HG03196 (cell line): ENCODE data around the gene PRR20G.
"Not testable (repeated sequence)": the region's sequence is repeated elsewhere in the genome, so short reads cannot be mapped to it uniquely, and the experiment has no call there.

Source experiments
- ATAC-seq: cut with Tn5 transposase; IDR thresholded peaks from one replicate; pipeline ENCODE4 v1.9.1; 2021; ENCODE audit not compliant: unreplicated experiment

PRR20G gene

GRCh38 chr3:127304121-127304744 is 16.4 kb upstream of the PRR20G start:
- ATAC-seq = no peak

DNA sequence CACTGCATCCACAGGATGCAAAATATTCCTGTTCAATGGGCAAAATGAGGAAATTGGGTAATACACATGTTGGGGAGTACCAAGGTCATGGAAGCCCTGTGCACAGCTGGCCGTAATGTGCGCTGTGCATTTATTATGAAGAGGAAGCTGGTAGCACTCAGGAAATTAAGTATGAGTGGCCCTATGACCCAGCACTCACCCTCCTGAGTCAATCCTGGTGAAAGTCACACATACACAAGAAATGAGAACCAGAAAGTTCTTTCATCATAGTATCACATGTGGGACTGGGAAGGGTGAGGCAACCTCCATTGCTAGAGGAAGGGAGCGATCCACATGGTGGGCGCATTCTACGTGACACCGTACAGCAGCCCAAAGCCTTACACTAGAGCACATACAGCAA is 11.4 kb upstream of the PRR20G start:
- no peak for ATAC-seq

DNA sequence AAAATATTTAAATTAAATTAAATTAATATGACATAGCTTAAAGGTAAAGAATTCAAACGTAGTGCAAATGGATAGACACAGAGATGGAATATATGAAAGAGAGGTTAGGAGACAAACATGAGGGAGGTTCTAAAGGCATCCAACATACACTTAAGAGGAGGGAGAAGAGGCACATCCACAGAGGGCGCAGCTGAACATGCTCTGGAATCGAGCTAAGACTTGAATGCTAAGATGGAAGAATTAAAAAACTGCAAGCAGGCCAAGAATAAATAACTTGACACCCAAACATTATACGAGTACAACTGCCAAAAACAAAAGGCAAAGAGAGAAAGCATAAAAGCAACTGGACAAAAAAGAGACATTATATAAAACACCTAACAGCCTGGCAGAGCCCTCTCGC is 9.1 kb upstream of the PRR20G start:
- ATAC-seq = no peak

GRCh38 chr3:127296166-127296565 is 8.3 kb upstream of the PRR20G start:
- ATAC-seq = no peak

DNA sequence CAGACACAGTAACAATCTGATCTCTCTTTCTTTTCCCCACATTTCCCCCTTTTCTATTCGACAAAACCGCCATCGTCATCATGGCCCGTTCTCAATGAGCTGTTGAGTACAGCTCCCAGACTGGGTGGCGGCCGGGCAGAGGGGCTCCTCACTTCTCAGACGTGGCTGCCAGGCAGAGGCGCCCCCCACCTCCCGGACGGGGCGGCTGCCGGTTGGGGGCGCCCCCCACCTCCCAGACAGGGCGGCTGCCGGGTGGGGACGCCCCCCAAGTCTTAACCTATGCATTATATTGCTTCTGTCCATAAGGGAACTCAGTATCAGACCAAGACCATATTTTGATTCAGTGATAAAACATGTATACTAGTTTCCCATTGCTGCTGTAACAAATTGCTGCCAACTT is 5.8 kb upstream of the PRR20G start:
- not testable (repeated sequence) for ATAC-seq

- ATAC-seq = no peak
Observed at GRCh38 chr3:127291611-127292010, 3.8 kb upstream of the PRR20G start.

- ATAC-seq = no peak
Observed at GRCh38 chr3:127291114-127291513, 3.3 kb upstream of the PRR20G start.

GRCh38 chr3:127289706-127290575 is 2.1 kb upstream of the PRR20G start:
- no peak for ATAC-seq

DNA sequence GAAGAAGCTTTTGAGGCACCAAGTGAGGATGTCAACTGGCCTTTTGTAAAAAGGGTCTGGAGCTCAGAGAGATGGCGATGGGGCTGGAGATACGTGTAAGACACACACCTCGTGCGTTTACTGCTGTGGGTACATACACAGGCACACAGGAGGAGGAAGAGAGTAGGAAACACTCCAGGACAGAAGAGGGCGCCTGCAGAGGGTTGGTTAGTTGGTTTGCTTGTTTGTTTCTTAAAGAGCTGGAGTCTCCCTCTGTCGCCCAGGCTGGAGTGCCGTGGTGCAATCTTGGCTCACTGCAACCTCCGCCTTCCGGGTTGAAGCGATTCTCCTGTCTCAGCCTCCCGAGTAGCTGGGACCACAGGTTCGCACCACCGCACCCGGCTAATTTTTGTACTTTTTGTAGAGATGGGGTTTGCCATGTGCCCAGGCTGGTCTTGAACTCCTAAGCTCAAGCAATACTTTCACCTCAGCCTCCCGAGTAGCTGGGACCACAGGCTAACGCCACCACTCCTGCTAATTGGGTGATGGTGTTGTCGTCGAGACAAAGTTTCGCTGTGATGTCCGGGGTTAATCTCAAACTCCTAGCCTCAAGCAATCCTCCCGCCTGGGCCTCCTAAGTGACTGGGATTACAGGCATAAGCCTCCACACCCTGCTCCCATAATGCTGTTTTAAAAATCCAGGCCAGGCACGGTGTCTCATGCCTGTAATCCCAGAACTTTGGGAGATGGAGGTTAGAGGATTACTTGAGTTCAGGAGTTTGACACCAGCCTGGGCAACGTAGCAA is 1.3 kb upstream of the PRR20G start:
- ATAC-seq = no peak

- no peak for ATAC-seq
Observed at GRCh38 chr3:127288343-127288742, 497 bp upstream of the PRR20G start.

DNA sequence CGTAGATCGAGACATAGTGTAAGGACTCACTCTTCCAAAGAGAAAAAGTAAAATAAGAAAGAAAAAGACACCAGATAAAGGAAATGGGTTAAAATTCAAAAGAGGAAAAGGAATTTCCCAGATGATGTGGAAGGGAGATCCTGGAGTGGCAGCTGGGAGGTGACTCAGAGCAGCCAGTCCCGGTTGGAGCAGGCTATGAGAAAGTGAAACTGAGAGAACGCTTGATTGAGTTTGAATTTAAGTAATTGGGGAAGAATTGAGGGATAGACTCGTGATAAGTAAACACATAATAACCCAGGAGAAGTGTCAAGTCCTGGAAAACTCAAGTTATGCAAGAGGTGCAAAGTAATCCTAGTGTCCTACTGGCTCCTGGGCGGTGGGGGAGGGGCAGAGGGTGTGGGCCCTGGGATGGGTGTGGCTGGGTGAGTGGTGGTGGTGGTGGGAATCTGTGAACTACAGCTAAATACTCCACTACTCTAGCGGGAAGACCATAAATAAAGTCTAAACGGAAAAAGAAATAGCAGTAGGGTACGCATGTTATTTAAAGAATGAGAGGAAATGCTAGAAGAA is 1.2 kb downstream of the PRR20G start:
- ATAC-seq = no peak

DNA sequence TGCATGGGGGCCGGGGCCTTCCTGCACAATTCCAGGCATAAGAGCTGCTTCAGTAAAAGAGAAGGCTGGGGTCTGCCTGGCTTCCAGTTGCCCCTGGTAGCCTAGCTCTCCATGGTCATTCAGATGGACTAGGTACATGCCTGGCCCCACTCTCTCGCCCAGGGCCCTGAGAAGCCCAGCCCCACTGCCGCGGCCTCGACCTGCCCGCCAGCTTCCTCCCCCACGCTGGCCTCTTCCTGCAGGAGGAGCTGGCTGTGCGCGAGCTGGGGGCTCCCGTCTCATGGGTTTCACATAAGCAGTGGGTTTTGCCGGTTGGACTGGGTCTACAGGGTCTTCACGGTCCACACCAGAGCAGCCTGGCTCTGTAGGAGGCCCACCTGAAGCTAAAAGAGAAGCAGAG is 3.6 kb downstream of the PRR20G start:
- no peak for ATAC-seq

- no peak for ATAC-seq
Observed at GRCh38 chr3:127277561-127277960, 10.3 kb downstream of the PRR20G start.

- ATAC-seq = no peak
Observed at GRCh38 chr3:127276995-127277394, 10.9 kb downstream of the PRR20G start.

DNA sequence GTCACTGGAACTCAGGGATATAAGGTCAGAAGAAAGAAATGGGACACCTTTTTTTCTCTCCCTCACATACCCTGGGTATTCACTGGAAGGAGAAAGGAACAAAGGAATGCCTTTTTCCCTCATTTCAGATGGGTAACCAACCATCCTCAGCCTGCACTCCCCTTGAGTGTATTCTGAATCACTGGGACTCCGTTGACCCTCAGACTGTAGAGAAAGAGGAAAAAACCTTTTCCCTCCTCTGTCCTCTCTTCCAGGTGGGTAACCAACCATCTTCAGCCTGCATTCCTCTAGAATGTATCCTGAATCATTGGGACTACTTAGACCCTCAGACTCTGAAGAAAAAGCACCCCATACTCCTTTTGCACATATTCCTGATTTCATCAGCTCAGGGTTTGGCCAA is 11.4 kb downstream of the PRR20G start:
- ATAC-seq = no peak

DNA sequence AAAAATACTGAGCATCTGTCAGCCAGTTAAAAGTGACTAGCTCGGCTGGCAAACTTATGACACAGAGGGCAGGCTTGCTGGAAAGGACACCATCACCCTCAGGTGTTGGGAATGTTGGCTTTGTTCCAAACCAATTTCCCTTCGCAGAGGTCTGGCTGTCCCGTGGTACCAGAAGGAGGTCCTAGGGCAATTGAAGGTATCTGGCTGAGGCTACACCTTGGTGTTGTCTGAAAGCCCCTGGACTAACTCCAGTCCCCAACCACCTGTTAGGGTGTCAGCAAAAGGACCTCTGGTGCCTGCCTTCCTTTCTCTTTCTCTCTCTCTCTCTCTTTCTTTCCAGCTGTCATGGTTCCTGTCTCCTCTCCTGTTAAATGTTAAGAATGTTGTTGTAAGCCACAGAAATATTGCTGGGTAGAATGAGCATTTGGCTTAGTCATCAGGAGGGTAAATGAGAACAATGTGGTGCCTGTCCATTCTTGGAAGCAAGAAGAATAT is 12.5 kb downstream of the PRR20G start:
- no peak for ATAC-seq

DNA sequence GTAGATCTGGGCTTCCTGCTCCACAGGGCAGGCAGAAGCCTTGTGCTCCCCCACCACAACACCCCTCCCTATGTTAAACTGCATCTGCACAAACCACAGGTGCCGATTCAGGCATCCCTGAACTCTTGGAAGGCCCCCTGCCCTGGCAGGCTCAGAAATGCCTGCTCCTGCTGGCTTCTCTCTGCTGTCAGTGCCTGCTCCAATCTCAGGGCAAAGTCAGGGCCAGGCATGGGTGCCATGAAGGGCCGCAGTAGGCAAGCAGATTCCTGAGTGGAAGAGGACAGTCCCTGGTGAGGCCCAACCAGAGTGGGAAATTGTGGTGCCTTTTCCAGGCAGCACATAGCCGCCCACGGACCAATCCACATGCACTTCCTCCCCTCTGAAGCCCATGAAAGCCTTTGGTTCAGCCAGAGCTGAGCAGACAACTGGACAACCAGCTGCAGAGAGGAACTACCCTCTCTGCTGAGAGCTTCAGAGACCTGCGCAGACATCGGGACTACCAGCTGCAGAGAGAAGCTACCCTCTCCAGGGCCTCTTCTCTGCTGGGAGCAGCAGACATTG is 13.6 kb downstream of the PRR20G start:
- no peak for ATAC-seq

DNA sequence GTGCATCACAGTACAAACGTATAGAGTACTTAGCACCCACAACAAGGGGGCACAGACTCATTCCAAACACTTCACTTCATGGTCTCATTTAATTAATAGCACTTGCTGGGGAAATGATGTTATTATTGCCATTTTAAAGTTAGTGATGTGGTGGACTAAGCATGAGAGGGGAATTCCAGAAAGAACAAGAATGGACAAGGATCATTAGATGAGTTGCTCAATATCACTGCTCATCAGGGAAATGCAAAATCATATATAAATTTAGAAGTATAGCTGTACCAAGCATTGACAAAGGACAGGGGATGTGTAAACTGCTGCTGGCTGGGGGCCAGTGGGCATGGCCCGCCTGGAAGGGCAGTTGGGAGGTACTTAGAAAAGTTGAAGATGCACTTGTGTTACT is 14.6 kb downstream of the PRR20G start:
- ATAC-seq = no peak

GRCh38 chr3:127266186-127266585 is 21.7 kb downstream of the PRR20G start:
- no peak for ATAC-seq

- ATAC-seq = no peak
Observed at GRCh38 chr3:127265581-127265981, 22.3 kb downstream of the PRR20G start.
